Measurements from ENCODE around the gene UBE3C.
A peak's percentile ranks its signal among the peaks of the same experiment; 100 is the strongest.

UBE3C gene

DNA sequence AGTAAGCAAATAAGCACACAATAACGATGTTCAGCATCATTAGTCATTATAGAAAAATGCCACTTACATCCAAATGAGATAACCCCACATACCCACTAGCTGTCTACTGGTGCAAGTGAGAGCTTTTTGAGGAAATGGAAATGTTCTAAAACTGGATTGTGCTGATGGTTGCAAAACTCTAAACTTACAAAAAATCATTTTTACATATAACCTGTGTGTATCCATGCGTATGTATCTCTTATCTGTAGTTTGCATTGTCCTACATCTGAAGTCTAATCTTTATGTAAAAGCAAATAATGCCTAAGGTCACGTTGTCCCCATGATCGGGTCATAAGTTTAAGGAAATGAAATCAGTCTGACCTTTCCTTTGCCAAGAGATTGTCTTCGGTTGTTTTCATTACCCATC is 116.5 kb downstream of the UBE3C start:
- no peak overlapping the region for H2AFZ ChIP-seq (ENCODE audit: low read length)
- H3K9me2 ChIP-seq (ENCODE audit: low read depth, low read length), result no peaks in the 10 kb centered on the region
- no peaks in the 10 kb centered on the region for H3K9me3 ChIP-seq (ENCODE audit: low read length)
- H3K27ac ChIP-seq (ENCODE audit: low read depth, low read length, poor library complexity, severe bottlenecking), result peak overlapping the region; percentile 1
- H3K4me2 ChIP-seq (ENCODE audit: low read length), result no peak overlapping the region
- H3K27me3 ChIP-seq (ENCODE audit: insufficient read depth, low read length), result no peaks in the 10 kb centered on the region
- H3K79me2 ChIP-seq (ENCODE audit: insufficient read depth, low read length), result no peaks in the 10 kb centered on the region
- H3K4me3 ChIP-seq (ENCODE audit: low read depth, low read length, poor library complexity, severe bottlenecking), result no peak overlapping the region
- no peaks in the 10 kb centered on the region for H4K20me1 ChIP-seq (ENCODE audit: insufficient read depth, low read length)
- H3K9ac ChIP-seq (ENCODE audit: low read length), result no peak overlapping the region
- no peaks in the 10 kb centered on the region for H3F3A ChIP-seq (ENCODE audit: insufficient read depth, low read length)
- H3K4me1 ChIP-seq (ENCODE audit: insufficient read depth, low read length, severe bottlenecking), result peaks cover 10% of the 10 kb centered on the region
- peaks cover 86% of the 10 kb centered on the region for H3K36me3 ChIP-seq (ENCODE audit: insufficient read depth, low read length)
- TF ChIP-seq, protein P1, sequence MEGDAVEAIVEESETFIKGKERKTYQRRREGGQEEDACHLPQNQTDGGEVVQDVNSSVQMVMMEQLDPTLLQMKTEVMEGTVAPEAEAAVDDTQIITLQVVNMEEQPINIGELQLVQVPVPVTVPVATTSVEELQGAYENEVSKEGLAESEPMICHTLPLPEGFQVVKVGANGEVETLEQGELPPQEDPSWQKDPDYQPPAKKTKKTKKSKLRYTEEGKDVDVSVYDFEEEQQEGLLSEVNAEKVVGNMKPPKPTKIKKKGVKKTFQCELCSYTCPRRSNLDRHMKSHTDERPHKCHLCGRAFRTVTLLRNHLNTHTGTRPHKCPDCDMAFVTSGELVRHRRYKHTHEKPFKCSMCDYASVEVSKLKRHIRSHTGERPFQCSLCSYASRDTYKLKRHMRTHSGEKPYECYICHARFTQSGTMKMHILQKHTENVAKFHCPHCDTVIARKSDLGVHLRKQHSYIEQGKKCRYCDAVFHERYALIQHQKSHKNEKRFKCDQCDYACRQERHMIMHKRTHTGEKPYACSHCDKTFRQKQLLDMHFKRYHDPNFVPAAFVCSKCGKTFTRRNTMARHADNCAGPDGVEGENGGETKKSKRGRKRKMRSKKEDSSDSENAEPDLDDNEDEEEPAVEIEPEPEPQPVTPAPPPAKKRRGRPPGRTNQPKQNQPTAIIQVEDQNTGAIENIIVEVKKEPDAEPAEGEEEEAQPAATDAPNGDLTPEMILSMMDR (IDR thresholded peaks at IDR 0.05; ENCODE audit: low read length), result no peak
- TF ChIP-seq EZH2 (IDR thresholded peaks at IDR 0.05; ENCODE audit: borderline replicate concordance, low read length), result no peak

DNA sequence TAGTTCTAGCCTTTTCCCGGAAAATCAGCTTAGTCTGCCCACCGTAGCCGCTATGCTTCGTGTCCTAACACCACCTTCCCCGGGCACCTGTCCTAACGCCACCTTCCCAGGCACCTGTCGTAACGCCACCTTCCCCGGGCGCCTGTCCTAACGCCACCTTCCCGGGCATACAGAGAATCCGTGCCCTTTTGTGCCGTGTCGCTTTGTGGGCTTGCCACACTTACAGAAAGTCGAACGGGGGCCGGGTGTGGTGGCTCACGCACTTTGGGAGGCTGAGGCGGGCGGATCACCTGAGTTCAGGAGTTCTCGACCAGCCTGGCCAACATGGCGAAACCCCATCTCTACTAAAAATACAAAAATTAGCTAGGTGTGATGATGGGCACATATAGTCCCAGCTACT is 124.4 kb downstream of the UBE3C start:
- TF ChIP-seq, protein P1 (IDR thresholded peaks at IDR 0.05; ENCODE audit: low read length), result no peak
- TF ChIP-seq EZH2 (IDR thresholded peaks at IDR 0.05; ENCODE audit: borderline replicate concordance, low read length), result no peak
- Histone ChIP-seq H2AFZ (ENCODE audit: low read length) (no peak overlapping the region), H3K27ac (ENCODE audit: low read depth, low read length, poor library complexity, severe bottlenecking) (no peak overlapping the region), H3F3A (ENCODE audit: insufficient read depth, low read length) (no peaks in the 10 kb centered on the region), H3K4me3 (ENCODE audit: low read depth, low read length, poor library complexity, severe bottlenecking) (no peak overlapping the region), H4K20me1 (ENCODE audit: insufficient read depth, low read length) (no peaks in the 10 kb centered on the region), H3K9ac (ENCODE audit: low read length) (no peak overlapping the region), H3K79me2 (ENCODE audit: insufficient read depth, low read length) (no peaks in the 10 kb centered on the region), H3K27me3 (ENCODE audit: insufficient read depth, low read length) (no peaks in the 10 kb centered on the region), H3K4me2 (ENCODE audit: low read length) (no peak overlapping the region), H3K36me3 (ENCODE audit: insufficient read depth, low read length) (peaks cover 88% of the 10 kb centered on the region), H3K9me3 (ENCODE audit: low read length) (no peaks in the 10 kb centered on the region), H3K4me1 (ENCODE audit: insufficient read depth, low read length, severe bottlenecking) (no peaks in the 10 kb centered on the region), H3K9me2 (ENCODE audit: low read depth, low read length) (no peaks in the 10 kb centered on the region)

DNA sequence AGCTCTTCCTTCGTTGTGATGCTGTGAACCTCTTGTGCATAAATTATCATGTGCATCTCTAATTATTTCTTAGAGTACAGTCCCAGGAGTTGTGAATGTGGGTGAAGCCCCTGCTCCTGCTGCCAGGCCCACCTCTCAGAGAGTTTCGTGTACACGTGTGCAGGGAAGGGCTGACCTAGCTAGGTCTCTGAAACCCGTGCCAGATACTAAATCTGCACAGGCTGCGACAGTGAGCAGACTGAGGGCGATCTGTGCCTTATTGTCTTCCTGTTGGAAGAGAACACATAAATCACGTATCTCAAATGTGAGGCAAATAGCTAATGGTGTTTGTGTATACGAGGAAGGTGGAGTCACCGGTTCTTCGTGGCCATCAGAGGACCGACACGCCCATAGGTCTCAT is 126.3 kb downstream of the UBE3C start:
- Histone ChIP-seq H2AFZ (ENCODE audit: low read length) (no peak overlapping the region), H3K9me3 (ENCODE audit: low read length) (no peaks in the 10 kb centered on the region), H3K9me2 (ENCODE audit: low read depth, low read length) (no peaks in the 10 kb centered on the region), H3K4me1 (ENCODE audit: insufficient read depth, low read length, severe bottlenecking) (no peaks in the 10 kb centered on the region), H3F3A (ENCODE audit: insufficient read depth, low read length) (no peaks in the 10 kb centered on the region), H3K27ac (ENCODE audit: low read depth, low read length, poor library complexity, severe bottlenecking) (no peak overlapping the region), H3K9ac (ENCODE audit: low read length) (no peak overlapping the region), H3K27me3 (ENCODE audit: insufficient read depth, low read length) (no peaks in the 10 kb centered on the region), H4K20me1 (ENCODE audit: insufficient read depth, low read length) (no peaks in the 10 kb centered on the region), H3K4me3 (ENCODE audit: low read depth, low read length, poor library complexity, severe bottlenecking) (no peak overlapping the region), H3K79me2 (ENCODE audit: insufficient read depth, low read length) (no peaks in the 10 kb centered on the region), H3K36me3 (ENCODE audit: insufficient read depth, low read length) (peaks cover 86% of the 10 kb centered on the region), H3K4me2 (ENCODE audit: low read length) (no peak overlapping the region)
- TF ChIP-seq EZH2 (IDR thresholded peaks at IDR 0.05; ENCODE audit: borderline replicate concordance, low read length), result no peak
- TF ChIP-seq, protein P1 (IDR thresholded peaks at IDR 0.05; ENCODE audit: low read length), result no peak

Measured in OCI-LY1 (cell line).